B cell (primary cell): ENCODE data around the gene GPR183. TPM values are rescaled to one million over a fixed set of nuclear protein-coding genes. Genes with fewer than 3 reads are reported as not detected.

Source experiments
- ATAC-seq: fragments of 200-7000 bp; cut with Tn5 transposase; one replicate; pipeline ENCODE4 v1.10.0; 2021; ENCODE audit warnings: low read depth, mild to moderate bottlenecking, moderate number of reproducible peaks, moderate library complexity
- CTCF ChIA-PET: fragments of 350-600 bp; sonication (Branson Sonifier 250); formaldehyde crosslinking; loops from one replicate; lab custom pipeline; 2021; ENCODE audit warnings: antibody characterized with exemption, inconsistent platforms; lab: Charles Lee
- POLR2A ChIA-PET: fragments of 350-600 bp; sonication (Branson Sonifier 250); formaldehyde crosslinking; loops from one replicate; lab custom pipeline; 2021; ENCODE audit warnings: antibody characterized with exemption; lab: Charles Lee
- DNase-seq: peaks from one replicate; pipeline ENCODE4 v3.0.0; 2013
- H2AFZ ChIP-seq: 2 replicates; pipeline ENCODE4 v1.6.1; 2012; ENCODE audit warnings: mild to moderate bottlenecking, low read depth, low read length; ENCODE audit not compliant: insufficient read depth, poor library complexity, severe bottlenecking
- H3K27ac ChIP-seq, 2 donors: 1 replicate in 1 of 2; 2 replicates in 1 of 2; pipeline ENCODE4 v1.5.1; 2012 to 2013; ENCODE audit warnings: low read length in 2 of 2, mild to moderate bottlenecking in 2 of 2, moderate library complexity in 1 of 2
- H3K27me3 ChIP-seq, 4 experiments: fragments of 200-600 bp in 1 of 4; sonication (generic) in 1 of 4; replicated peaks in 1 of 4; 1 replicate in 2 of 4; 2 replicates in 2 of 4; pipeline versions ENCODE4 v1.6.1 to v1.7.0; 2013 to 2016; ENCODE audit warnings: low read length in 3 of 4, mild to moderate bottlenecking in 2 of 4, mixed read lengths in 1 of 4, moderate library complexity in 1 of 4; ENCODE audit not compliant: insufficient read depth in 4 of 4, control insufficient read depth in 3 of 4; ENCODE audit errors: control extremely low read depth in 1 of 4
- H3K36me3 ChIP-seq, 2 experiments: replicated peaks in 1 of 2; 1 replicate in 1 of 2; 2 replicates in 1 of 2; pipeline versions ENCODE4 v1.6.1 to v1.7.1; 2013; ENCODE audit warnings: low read length in 1 of 2; ENCODE audit not compliant: insufficient read depth in 2 of 2, control insufficient read depth in 1 of 2; ENCODE audit errors: control extremely low read depth in 1 of 2, extremely low read depth in 1 of 2
- H3K4me1 ChIP-seq, 2 donors: fragments of 200-600 bp in 1 of 2; sonication (generic) in 1 of 2; 1 replicate in 1 of 2; 2 replicates in 1 of 2; pipeline versions ENCODE4 v1.5.1 to v1.6.1; 2013 to 2017; ENCODE audit warnings: low read length in 2 of 2; ENCODE audit not compliant: control insufficient read depth in 2 of 2, insufficient read depth in 2 of 2
- H3K4me2 ChIP-seq: replicated peaks from 2 replicates; pipeline ENCODE3; 2012; ENCODE audit warnings: mild to moderate bottlenecking, low read depth, low read length; ENCODE audit not compliant: poor library complexity, severe bottlenecking
- H3K4me3 ChIP-seq, 5 experiments: fragments of 200-600 bp in 1 of 5; sonication (generic) in 1 of 5; 1 replicate in 3 of 5; 2 replicates in 2 of 5; pipeline versions ENCODE4 v1.5.1 to v1.7.0; 2011 to 2016; ENCODE audit warnings: low read length in 4 of 5, mild to moderate bottlenecking in 4 of 5, low read depth in 2 of 5, control low read depth in 1 of 5, moderate library complexity in 1 of 5; ENCODE audit not compliant: insufficient read depth in 1 of 5; ENCODE audit errors: control extremely low read depth in 1 of 5, extremely low read depth in 1 of 5
- H3K79me2 ChIP-seq: fragments of 200-600 bp; sonication (generic); one replicate; pipeline ENCODE4 v1.6.0; 2016; ENCODE audit warnings: low read length; ENCODE audit not compliant: control insufficient read depth, insufficient read depth
- H3K9ac ChIP-seq: fragments of 200-600 bp; sonication (generic); 2 replicates; pipeline ENCODE4 v1.6.1; 2017; ENCODE audit warnings: mild to moderate bottlenecking, low read length, moderate library complexity
- H3K9me3 ChIP-seq, 3 donors: one replicate each; pipeline versions ENCODE4 v1.6.1 to v1.7.1; 2013; ENCODE audit warnings: low read length in 2 of 3; ENCODE audit not compliant: control insufficient read depth in 2 of 3, insufficient read depth in 1 of 3; ENCODE audit errors: control extremely low read depth in 1 of 3
- H4K20me1 ChIP-seq: 2 replicates; pipeline ENCODE4 v1.6.0; 2012; ENCODE audit warnings: mild to moderate bottlenecking, low read length; ENCODE audit not compliant: insufficient read depth, control insufficient read depth, poor library complexity, severe bottlenecking
- H3K27ac Mint-ChIP-seq: one replicate; pipeline ENCODE4 v1.8.0; 2021; ENCODE audit warnings: mixed read lengths
- H3K27me3 Mint-ChIP-seq: one replicate; pipeline ENCODE4 v1.8.0; 2021; ENCODE audit warnings: mixed read lengths
- H3K4me1 Mint-ChIP-seq: one replicate; pipeline ENCODE4 v1.8.0; 2021; ENCODE audit warnings: mixed read lengths
- H3K4me3 Mint-ChIP-seq: one replicate; pipeline ENCODE4 v1.8.0; 2021; ENCODE audit warnings: mixed read lengths
- H3K9me3 Mint-ChIP-seq: one replicate; pipeline ENCODE4 v1.8.0; 2022; ENCODE audit warnings: mixed read lengths; ENCODE audit not compliant: insufficient read depth
- CTCF ChIP-seq: fragments of 200-600 bp; IDR thresholded peaks from one replicate; pipeline ENCODE4 v1.8.0; 2022; ENCODE audit warnings: antibody characterized with exemption, mild to moderate bottlenecking
- EZH2 ChIP-seq: IDR thresholded peaks from 2 replicates; pipeline ENCODE4 v1.6.1; 2012; ENCODE audit warnings: borderline replicate concordance, low read depth, mild to moderate bottlenecking, moderate library complexity, low read length; ENCODE audit not compliant: insufficient read depth, poor library complexity, severe bottlenecking
- WGBS: methylation state at CpG from one replicate; pipeline ENCODE4 v1.1.5; 2013; ENCODE audit warnings: missing lambda C conversion rate; ENCODE audit not compliant: insufficient coverage; 5-methylcytosine and 5-hydroxymethylcytosine counted together
- intact Hi-C: fragments of 100-400 bp; cut with micrococcal nuclease; formaldehyde crosslinking; loops from one replicate; pipeline ENCODE4 v1.10.0; 2022
- polyA plus RNA-seq: library from polyadenylated mRNA; depleted of rRNA; stranded (reverse); fragments of >200 nt; gene quantifications from 2 replicates; pipeline ENCODE4 v1.2.3, GENCODE V29; 2012
- total RNA-seq, 2 donors: library from RNA; stranded (reverse); fragments of 120-200 nt in 1 of 2; gene quantifications; 1 replicate in 1 of 2; 2 replicates in 1 of 2; pipeline versions ENCODE4 v1.2.3 to v1.2.4, GENCODE V29; 2013 to 2022

GPR183 gene
- total and polyA plus RNA-seq, 2 donors (not counting 1 experiment from before 2014, with no cell fraction given) = 150 to 256 TPM

- ATAC-seq (no peak), DNase-seq (no peak)
- POLR2A ChIA-PET = interaction anchor here (1.3 kb wide), 1 partner anchor 66 kb away, joined by 9 read pairs; the partner anchor contains the start of gene UBAC2
- no peaks in the 10 kb centered on the region for H3K27me3 ChIP-seq
- H2AFZ ChIP-seq = no peak overlapping the region
- no peaks in the 10 kb centered on the region for H4K20me1 ChIP-seq
- Mint-ChIP-seq H3K4me1 (peaks cover 64% of the 10 kb centered on the region), H3K27me3 (no peaks in the 10 kb centered on the region), H3K4me3 (no peak overlapping the region), H3K9me3 (no peaks in the 10 kb centered on the region), H3K27ac (no peak overlapping the region)
- no peak for TF ChIP-seq CTCF
- TF ChIP-seq EZH2 = no peak
- H3K4me1 ChIP-seq = peaks cover 62 to 64% of the 10 kb centered on the region in 2 donors
- H3K4me2 ChIP-seq = no peak overlapping the region
- H3K36me3 ChIP-seq = peaks cover 0 to 16% of the 10 kb centered on the region in 2 experiments
- H3K79me2 ChIP-seq = peaks cover 73% of the 10 kb centered on the region
- WGBS = no CpG with 5 or more reads among the region's 6 CpGs
- peaks cover 0 to 3% (median 0%) of the 10 kb centered on the region in 3 donors for H3K9me3 ChIP-seq
- no peak overlapping the region for H3K9ac ChIP-seq
- CTCF ChIA-PET = interaction anchor here (0.9 to 17.1 kb wide), 31 partner anchors 8 to 594 kb away, joined by 3 to 661 read pairs (median 6); partner anchors contain the start of genes GPR18, GPR183, TM9SF2 and UBAC2
- intact Hi-C loops = loop anchor here (1.0 to 10.0 kb wide), 3 partner anchors 71 to 1248 kb away; no protein-coding TSS in a partner anchor
- H3K27ac ChIP-seq = no peak overlapping the region
- no peak overlapping the region for H3K4me3 ChIP-seq
Observed at GRCh38 chr13:99266827-99267226, 40.4 kb downstream of the GPR183 start.

GRCh38 chr13:99265821-99266426, 41.3 kb downstream of the GPR183 start:
- Histone ChIP-seq H3K4me2 (peak overlapping the region; percentile 48), H3K9ac (no peak overlapping the region), H2AFZ (no peak overlapping the region), H3K79me2 (peaks cover 77% of the 10 kb centered on the region), H3K36me3 (peaks cover 0 to 16% of the 10 kb centered on the region in 2 experiments), H3K27ac (peak overlapping the region in 1 of 2 donors; percentile 42), H3K4me1 (peaks cover 62 to 64% of the 10 kb centered on the region in 2 donors), H3K4me3 (no peak overlapping the region), H4K20me1 (no peaks in the 10 kb centered on the region), H3K27me3 (no peaks in the 10 kb centered on the region), H3K9me3 (no peaks in the 10 kb centered on the region)
- peak; percentile 76 for DNase-seq
- ATAC-seq = peak; percentile 48
- WGBS = 71% methylated on average over 1 of the region's 3 CpGs
- Mint-ChIP-seq H3K27ac (peak overlapping the region; percentile 37), H3K4me1 (peaks cover 64% of the 10 kb centered on the region), H3K4me3 (no peak overlapping the region), H3K27me3 (no peaks in the 10 kb centered on the region), H3K9me3 (no peaks in the 10 kb centered on the region)
- POLR2A ChIA-PET = interaction anchor here (1.0 to 1.3 kb wide), 2 partner anchors 65 to 89 kb away, joined by 9 to 10 read pairs; partner anchors contain the start of gene UBAC2
- TF ChIP-seq CTCF (peak; percentile 80), EZH2 (no peak)
- intact Hi-C loops = loop anchor here (1.0 to 10.0 kb wide), 3 partner anchors 70 to 1249 kb away; no protein-coding TSS in a partner anchor
- CTCF ChIA-PET = interaction anchor here (0.6 to 17.1 kb wide), 45 partner anchors 9 to 649 kb away, joined by 3 to 661 read pairs (median 5); partner anchors contain the start of genes GPR18, GPR183 and UBAC2
